NCI-H345 (cell line): ENCODE data around the gene CLEC9A.
"Not testable (repeated sequence)": the region's sequence is repeated elsewhere in the genome, so short reads cannot be mapped to it uniquely, and the experiment has no call there.

Experiments
- DNase-seq: peaks from one replicate; lab custom pipeline; 2025; lab: John Stamatoyannopoulos, UW

Gene CLEC9A

DNA sequence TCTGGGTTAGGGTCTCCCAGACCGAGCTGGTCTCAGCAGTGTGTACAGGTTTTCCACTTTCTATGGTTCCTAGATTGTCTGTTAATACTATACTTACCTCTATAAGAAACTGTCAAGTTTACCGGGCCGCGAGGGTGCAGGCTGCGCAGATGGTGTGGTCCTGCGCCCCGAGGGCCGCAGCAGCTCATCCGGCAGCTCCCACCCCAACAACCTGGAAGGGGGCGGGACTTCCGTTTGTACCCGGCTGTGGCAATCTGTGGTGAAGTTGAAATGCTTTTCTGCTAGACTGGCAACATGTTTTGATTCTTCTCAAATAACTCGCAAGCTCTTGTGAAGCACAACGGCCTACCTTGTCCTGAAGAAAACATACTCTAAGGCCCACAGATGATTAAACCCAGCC lies at the start of gene CLEC9A:
Gene CLEC9A, plus strand, starts transcription at position 237 of the 400 bp plus-strand sequence. CDS start 22,006 bp downstream, outside the sequence.
- no peak for DNase-seq

DNA sequence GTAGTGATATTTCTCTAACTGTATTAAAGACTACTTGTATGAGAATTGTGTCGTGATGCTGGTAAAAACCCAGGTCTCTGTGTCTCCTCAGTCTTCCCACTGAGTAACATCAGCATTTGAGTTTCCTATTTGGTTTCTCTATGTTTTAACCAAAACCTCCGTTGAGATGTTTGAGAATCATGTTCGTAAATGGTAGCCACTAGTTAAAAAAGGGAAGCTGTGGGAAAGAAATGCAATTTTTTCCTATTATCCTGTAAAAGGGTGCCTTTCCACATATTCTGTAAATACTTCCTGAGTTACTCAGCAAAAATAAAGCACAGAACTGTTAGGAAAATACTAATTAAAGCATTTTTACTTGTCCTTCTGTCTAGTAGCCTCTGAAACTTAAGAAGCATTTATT lies 38.6 kb upstream of the CLEC9A start:
- no peak for DNase-seq

DNA sequence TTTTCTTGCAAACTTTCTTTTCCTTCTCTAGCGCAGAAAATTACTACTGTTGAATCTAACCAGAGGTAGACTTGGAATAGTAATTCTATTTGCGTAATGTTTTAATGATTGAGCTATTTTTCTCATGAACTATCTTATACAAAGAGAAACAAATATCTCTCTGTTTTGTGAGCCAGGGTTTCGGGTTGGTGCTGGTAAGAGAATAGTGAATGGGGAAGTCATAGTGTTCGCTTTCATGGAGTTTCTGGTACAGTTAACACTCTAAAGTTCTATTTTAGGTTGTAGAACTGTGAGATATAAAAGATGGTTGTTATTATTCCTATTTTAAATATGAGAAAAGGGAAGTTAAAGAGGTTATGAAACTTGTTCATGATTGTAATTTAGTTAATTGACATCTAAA lies 38.2 kb upstream of the CLEC9A start:
- DNase-seq, result no peak

DNA sequence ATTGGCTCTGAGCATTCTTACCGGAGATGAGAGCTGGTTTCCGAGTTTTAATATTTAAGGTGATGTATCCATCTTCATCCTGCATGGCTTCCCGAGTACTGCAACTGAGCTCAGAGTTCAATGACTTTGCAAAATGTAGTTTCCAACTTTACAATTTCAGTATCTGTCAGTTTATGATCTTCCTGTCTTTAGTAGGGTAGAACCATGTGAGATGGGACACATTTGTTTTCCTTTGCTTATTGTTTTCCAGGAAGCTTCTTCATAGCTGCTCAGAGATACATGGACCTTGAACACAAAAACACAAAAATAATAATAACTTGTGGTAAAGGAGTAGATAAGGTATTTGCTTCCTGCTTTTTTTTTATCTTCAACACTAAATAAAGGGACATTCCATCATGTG lies 31.5 kb upstream of the CLEC9A start, which contains the start of gene CLEC1B:
Gene CLEC1B, minus strand, starts transcription at position 106 of the 400 bp plus-strand sequence. Its CDS starts 21 bp downstream, at position 85.
- no peak for DNase-seq

DNA sequence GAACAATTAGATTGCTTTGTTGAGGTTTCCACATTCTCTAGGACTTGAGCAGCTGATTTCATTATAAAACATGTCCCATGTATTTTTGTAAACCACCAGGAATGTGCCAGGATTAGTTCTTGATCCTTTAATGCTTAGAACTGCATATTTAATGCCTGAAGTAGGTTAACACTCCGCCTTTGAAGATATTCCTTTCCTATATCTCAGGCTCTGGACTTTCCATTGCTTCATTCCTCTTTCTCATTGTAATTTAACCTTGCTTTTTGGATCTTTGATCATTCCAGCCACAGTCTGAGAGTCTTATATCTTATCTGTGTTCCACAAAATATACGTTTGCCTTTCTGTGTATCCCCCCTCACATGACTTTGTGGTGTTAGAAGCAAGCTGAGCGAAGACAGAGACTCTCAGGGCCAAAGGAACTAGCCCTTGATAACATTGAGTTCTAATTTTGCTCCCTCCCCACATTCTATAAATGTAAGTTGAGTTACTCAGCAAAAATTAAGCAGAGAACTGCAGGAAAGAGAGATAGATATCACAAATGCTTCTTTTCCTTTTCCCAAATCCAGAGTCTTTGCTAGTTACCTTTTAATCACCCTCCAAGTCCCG lies 29.2 kb upstream of the CLEC9A start:
- DNase-seq, result no peak

DNA sequence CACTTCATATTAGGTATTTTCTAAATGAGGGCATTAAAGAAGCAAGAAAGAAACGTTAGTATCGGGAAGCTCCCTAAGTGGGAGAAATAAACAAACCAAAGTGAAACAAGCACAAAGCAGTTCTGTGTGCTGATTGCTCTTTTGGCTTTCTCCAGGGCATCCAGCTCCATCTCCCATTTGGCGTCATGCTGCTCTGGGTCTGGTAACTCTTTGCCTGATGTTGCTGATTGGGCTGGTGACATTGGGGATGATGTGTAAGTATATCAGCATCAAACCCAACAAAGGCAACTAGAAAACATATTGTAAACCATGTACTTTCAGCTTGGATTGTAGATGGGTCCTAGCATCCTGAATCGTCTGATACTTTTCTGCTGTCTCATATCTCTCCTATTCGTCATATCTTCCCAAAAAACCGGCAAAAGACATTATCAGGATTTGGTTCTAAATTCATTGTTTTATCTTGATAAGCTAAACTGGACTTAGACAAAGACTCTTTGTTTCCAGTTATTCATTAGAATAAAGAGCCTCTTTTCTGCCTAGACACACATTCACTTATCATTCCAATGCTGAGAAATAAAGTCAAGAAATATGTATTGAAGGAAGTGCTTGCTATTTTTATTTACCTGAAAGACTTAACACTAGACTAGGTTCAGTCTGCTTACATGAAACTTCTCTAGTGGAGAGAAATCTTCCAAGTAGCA lies 17.7 kb upstream of the CLEC9A start:
- no peak for DNase-seq

DNA sequence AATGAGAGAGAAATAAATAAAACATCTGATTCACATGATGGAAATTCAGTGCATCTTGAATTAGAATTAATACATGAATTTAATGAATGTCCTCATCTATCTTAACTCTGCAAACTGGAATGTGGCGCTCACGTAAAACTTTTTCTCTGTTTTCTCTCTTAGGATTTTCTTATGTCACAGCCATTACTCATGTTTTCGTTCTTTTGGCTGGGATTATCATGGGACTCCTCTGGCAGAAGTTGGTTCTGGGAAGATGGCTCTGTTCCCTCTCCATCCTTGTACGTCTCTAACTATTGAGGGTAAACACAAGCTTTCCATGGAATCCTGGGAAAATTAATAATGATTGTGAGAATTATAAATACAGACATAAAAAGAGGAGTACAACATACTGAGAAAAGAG lies 15.0 kb upstream of the CLEC9A start:
- DNase-seq, result no peak

DNA sequence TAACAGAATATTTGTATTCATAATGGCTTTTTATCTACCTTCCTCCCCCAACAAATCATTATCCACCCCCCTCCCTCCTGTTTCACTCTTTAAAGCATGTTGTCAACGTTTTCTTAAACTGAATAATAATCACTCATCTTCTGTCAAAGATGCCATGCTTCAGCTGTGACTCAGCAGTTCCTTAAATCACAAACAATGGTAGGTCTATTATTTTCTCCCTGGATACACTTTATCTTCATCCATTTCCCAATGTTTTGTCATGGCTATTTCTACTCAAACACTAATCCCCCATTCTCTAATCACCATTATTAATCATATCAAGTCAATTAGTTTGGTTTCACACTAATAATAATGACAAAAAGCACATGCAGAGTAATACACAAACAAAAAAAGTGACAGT lies 13.6 kb upstream of the CLEC9A start:
- DNase-seq, result no peak

DNA sequence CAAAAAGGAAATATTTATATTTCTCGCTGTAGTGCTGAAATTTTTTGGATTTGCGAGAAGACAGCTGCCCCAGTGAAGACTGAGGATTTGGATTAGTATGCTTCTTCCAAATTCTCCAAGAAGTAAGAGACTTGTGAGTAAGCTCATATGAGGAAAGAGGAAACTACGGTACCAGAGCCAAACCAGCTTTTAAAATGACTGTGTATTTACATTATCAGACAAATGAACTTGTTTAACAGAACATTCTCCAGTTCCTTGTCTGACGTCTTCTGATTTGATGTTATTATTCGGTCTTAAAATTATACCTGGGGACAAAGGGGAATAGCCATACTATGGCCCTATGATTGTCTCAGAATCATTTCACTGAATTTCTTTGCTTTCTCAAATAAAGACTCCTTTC lies 12.1 kb upstream of the CLEC9A start:
- no peak for DNase-seq

DNA sequence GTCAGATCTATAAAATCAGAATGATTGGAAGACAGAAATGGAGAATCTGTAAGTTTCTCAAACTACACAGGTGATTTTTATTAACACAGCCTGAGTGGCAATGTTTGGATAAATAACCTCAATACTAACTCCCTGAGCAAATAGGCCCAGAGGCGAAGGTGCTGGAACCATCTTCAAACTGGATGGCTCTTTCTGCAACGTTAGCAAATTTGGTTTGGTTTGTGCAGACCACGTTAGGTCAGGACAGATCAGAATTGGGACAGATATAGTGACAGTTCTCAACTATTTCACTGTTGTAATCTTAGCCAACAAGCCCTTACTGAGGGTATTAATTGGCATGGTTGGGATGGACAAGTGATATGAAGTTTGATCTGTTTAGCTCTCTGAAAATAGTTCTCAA lies 9.1 kb upstream of the CLEC9A start:
- DNase-seq, result no peak

DNA sequence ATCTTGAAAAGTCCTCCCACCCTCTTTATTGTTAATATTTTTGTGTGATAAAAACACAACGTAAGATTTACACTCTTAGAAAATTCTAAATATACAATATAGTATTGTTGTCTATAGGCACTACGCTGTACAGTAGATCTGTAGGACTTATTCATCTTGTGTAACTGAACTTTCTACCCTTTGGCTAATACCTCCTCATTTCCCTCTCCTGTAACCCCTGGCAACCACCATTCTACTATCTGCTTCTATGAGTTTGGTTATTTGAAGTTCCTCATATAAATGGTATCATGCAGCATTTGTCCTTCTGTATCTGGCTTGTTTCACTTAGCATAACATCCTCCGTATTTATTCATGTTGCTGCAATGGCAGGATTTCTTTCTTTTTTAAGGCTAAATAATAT lies 5.2 kb upstream of the CLEC9A start:
- DNase-seq, result no peak

DNA sequence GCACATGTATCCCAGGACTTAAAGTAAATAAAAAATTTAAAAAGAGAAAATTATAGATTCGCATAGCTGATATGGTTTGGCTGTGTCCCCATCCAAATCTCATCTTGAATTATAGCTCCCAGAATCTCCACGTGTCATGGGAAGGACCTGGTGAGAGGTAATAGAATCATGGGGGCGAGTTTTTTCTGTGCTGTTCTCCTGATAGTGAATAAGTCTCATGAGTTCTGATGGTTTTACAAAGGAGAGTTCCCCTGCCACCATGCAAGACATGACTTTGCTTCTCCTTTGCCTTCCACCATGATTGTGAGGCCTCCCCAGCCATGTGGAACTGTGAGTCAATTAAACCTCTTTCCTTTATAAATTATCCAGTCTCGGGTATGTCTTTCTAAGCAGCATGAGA lies 3.8 kb upstream of the CLEC9A start:
- DNase-seq, result not testable (repeated sequence)

DNA sequence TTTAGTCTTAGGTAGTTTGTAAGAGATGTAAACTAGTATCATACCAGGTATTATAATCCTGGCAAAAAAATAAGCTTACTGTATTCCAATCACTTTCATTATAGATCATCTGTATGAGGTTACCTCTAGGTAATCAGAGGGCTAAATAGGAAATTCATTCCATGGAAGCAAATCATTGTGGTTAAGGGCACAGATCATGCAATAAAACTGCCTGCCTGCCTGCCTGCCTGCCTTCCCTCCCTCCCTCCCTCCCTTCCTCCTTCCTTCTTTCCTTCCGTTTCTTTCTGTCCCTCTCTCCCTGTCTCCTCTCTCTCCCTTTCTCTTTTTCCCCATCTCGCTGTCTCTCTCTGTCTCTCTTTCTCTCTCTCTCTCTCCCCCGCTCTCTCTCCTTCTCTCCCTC lies 3.2 kb upstream of the CLEC9A start:
- DNase-seq, result no peak

DNA sequence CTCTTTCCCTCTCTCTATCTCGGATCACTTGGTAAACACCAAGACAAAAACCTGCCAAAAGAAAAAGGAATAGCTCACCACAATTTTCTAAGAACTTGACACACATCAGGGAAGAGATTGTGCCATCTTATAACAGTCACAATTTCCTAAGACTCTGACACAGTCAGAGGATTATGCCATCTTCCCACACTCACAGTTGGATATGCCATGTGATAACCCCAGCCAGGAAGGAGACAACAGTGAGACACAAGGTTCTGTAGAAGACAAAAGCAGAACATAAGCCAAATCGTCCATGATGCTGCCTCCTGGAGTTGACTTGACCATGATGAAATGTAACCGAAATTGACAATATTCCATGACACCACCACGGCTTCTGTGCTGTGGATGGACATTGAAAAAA lies 2.8 kb upstream of the CLEC9A start:
- no peak for DNase-seq

DNA sequence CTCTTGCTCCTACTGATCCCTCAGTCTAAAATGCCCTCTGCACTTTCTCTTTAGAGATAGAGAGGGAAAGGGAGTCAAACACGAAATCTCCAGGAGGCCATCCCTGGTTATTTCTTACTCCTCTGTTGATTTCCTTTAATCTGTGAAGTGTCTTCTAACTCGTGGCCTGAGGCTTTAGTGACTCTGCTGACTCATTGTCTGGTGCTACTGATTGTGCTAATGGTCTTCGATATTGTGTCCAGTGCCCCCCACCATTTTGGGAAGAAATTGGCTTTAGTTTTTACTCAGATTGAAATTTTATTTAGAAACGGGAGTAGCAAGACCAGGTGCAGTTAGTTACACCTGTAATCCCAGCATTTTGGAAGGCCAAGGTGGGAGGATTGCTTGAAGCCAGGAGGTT lies 839 bp downstream of the CLEC9A start:
- DNase-seq, result no peak

DNA sequence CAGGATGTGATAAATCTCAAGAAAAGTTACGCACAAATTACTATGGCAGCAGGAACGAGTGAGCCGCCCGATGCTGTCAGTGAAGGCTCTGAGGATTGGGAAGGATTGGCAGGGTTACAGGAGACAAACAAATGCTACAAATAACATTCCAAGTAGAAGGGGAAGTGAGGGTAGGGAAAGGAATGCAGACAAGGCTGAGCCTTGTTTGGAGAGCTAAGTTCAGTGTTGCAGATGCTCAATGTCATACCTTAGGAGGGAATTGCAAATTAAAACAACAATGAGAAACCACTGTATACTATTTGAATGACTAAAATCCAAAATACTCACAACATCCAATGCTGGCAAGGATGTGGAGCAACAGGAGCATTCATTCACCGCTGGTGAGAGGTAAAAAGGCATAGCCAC lies 1.3 kb downstream of the CLEC9A start:
- DNase-seq, result no peak

DNA sequence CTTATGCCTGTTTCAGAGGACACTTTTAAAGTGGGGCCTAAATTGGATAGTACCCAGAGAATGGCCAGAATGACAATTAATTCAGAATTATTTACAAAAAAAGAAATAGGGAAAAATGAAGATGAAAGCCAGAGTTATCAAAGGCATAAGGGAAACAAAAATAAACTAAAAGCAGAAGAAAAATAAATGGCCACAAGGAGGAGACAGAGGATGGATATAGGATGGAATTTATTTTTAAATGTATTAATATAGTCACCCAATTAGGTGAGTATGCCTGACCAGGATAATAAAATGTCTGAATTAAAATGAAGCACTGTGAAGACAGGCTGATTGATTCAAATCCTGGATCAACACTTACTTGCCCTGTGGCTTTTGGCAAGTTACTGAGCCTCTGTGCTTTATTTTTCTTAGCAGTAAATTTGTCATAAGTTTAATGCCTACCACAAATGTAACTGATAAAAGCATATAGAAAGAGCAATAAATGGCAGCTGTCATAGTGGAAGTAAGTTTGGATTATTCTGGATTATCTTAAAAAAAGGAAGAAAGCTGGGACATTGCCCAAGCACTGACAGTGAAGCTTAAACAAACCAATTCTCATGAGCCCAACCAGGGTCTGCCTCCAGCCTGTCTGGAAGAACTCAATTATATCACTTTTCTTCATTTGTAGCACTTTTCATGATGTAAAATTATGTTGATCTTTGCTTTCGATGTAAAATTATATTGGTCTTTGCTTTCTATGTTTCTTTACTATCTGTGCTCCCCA lies 3.5 kb downstream of the CLEC9A start:
- no peak for DNase-seq

DNA sequence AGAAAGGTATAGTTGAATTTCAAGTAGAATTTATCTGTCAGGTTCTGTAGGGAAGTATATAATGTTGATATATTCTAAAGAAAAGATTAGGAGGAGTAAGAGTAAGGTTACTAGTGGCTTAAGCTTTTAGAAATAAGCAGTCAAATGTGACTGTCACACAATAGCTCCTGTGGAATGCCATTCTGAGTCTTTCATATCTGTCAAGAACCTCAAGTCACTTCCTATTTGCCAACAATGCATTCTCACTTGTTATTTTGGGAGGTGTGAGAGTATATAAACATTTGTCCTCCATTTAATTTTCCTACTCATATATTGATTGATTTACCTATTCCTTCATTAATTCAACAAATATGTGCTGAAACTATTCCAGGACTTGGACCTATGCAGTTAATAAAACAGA lies 11.7 kb downstream of the CLEC9A start:
- DNase-seq, result no peak

DNA sequence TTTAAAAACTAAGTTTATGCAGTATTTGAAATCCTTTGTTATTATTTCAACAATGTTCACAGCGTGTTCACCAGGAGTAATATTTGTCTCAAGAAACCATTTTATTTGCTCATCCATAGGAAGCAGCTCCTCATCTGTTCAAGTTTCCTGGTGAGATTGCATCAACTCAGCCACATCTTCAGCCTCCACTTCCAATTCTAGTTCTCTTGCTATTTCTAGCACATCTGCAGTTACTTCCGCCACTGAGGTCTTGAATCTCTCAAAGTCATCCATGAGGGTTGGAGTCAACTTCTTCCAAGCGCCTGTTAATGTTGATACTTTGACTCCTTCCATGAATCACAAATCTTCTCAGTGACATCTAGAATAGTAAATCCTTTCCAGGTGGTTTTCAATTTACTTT lies 18.0 kb downstream of the CLEC9A start:
- DNase-seq, result no peak

DNA sequence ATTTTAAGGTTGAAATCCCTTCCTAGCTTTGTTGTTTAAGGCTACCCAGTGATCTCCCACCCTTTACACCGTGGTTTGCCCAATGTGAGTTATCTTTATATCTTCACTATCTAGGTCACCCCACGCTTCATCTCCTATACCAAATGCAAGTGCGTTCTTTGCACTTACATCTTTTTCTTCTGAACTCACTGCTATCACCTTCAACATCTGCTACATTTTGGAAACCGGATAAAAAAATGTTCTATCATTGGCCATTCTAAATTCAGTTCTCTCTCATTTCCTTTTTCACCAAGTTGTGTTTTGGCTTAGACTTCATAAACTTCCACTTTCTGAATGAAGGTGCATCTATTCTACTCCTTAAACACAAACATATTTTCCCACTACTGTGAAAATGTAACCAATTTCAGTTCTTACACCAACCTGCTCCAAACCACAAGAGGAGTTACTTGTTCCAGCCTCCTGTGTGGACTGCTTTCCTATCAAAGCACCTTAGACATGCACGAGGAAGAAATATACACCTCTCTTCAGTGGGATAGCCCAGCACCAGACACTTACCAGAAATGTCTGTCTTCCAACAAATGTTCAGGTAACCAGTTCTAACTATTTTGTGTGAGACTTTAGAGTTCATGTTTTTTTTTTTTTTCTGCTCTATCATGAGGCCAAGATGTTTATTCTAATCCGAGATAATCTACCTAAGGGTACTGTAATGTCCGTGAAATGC lies 21.9 kb downstream of the CLEC9A start:
- no peak for DNase-seq

DNA sequence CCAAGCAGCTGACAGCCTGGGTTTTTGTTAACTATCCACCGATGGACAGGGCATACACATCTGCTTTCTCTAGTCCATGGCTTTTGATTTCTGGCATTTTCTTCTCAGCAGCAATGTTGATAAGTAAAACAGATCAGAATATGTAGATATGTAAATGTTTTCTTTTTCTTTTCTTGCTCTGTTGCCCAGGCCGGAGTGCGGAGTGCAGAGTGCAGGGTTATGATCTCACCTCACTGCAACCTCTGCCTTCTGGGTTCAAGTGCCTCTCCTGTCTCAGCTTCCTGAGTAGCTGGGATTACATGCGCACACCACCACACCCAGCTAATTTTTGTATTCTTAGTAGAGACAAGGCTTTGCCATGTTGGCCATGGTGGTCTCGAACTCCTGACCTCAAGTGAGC lies 27.9 kb downstream of the CLEC9A start:
- no peak for DNase-seq

DNA sequence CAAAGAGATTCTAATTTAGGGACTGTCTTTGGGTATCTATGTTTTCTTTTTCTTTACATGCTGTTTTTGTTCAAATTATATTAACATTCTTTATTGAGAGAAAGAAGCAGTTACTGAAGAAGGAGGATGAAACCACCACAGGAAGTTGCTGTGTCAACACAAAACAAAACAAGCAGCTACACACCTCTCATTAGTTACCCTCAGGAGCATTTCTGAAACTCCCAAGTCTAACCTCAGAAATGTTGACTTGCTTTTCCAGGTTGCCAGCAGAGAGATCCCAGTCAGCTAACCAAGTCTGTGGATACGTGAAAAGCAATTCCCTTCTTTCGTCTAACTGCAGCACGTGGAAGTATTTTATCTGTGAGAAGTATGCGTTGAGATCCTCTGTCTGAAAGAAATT lies 34.8 kb downstream of the CLEC9A start:
- DNase-seq, result no peak

DNA sequence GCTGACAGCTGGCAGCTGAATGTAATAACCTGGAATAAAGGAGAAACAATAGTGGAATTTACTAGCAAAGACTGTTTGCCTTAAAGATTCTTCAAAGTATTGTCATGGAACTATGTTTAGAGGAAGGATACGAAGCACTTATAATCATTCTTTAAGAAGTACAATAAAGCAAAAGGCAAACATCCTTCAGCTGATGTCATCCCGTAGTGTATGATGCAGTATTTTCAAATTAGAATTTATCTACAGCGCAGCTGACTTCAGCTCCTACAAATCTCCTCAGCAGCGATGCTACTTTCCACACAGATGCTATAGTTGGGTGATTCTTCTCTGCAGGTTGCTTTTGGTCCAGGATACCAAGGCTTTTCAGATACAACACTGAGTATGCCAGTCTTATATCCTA lies 36.8 kb downstream of the CLEC9A start:
- DNase-seq, result no peak
